GM12878 (cell line): ENCODE measurements around the gene SGMS1. TPM values are rescaled to one million over a fixed set of nuclear protein-coding genes. Genes with fewer than 3 reads are reported as not detected.

ENCODE experiments used
- ASH2L ChIP-seq: fragments of 300-600, 200-600 bp; sonication (generic); IDR thresholded peaks from 2 replicates; pipeline ENCODE4 v1.6.1; 2017; ENCODE audit warnings: low read depth, mild to moderate bottlenecking, borderline replicate concordance
- BCL11A ChIP-seq: IDR thresholded peaks from 2 replicates; pipeline ENCODE4 v1.6.1; 2011; ENCODE audit warnings: low read depth, low read length
- CHD1 ChIP-seq: IDR thresholded peaks from 2 replicates; pipeline ENCODE4 v1.6.1; 2012; ENCODE audit warnings: low read depth, low read length, improper control_type of control experiment
- CHD4 ChIP-seq: fragments of 200-600 bp; sonication (generic); IDR thresholded peaks from 2 replicates; pipeline ENCODE4 v1.6.1; 2016; ENCODE audit warnings: mild to moderate bottlenecking
- ETV6 ChIP-seq, 2 experiments: fragments of 450-650 bp in 1 of 2; IDR thresholded peaks in 1 of 2; conservative IDR thresholded peaks in 1 of 2; 2 replicates each; pipeline ENCODE4 v1.6.1; 2014; ENCODE audit warnings: antibody characterized with exemption in 1 of 2, borderline replicate concordance in 1 of 2, low read depth in 1 of 2, mild to moderate bottlenecking in 1 of 2, moderate library complexity in 1 of 2
- GABPA ChIP-seq: IDR thresholded peaks from 2 replicates; pipeline ENCODE4 v1.6.1; 2014; ENCODE audit warnings: antibody characterized with exemption, low read depth, mild to moderate bottlenecking, inconsistent platforms
- IRF4 ChIP-seq: IDR thresholded peaks from 2 replicates; pipeline ENCODE4 v1.6.1; 2011; ENCODE audit warnings: low read depth, low read length
- MTA2 ChIP-seq: fragments of 450-650 bp; IDR thresholded peaks from 2 replicates; pipeline ENCODE4 v1.6.1; 2016; ENCODE audit warnings: low read depth, mild to moderate bottlenecking, moderate library complexity
- MYB ChIP-seq: fragments of 150-350 bp; IDR thresholded peaks from 2 replicates; pipeline ENCODE4 v1.6.1; 2014; ENCODE audit warnings: mild to moderate bottlenecking, low read depth, low read length, borderline replicate concordance
- NBN ChIP-seq: fragments of 450-650 bp; IDR thresholded peaks from 2 replicates; pipeline ENCODE4 v1.6.1; 2016
- NFYB ChIP-seq: IDR thresholded peaks from 2 replicates; pipeline ENCODE4 v1.6.1; 2011; ENCODE audit warnings: low read depth, mild to moderate bottlenecking, low read length, improper control_type of control experiment, moderate library complexity; ENCODE audit not compliant: insufficient read depth
- SPI1 ChIP-seq: IDR thresholded peaks from 2 replicates; pipeline ENCODE4 v1.6.1; 2011; ENCODE audit warnings: low read depth, mild to moderate bottlenecking, low read length, moderate library complexity, borderline replicate concordance; ENCODE audit not compliant: insufficient read depth
- ZSCAN29 ChIP-seq: fragments of 450-650 bp; IDR thresholded peaks from 2 replicates; pipeline ENCODE4 v1.6.1; 2017; ENCODE audit warnings: mild to moderate bottlenecking, moderate library complexity
- polyA plus RNA-seq, 11 experiments: library from polyadenylated mRNA; depleted of rRNA in 4 of 11; unstranded in 6 of 11; stranded (reverse) in 5 of 11; fragments of >200 nt; fragmentation: Nextera tagmentation in 4 of 11; fragmentation: Illumina TruSeq in 1 of 11; extraction: Ambion mirVana in 4 of 11; extraction: Trizol in 1 of 11; gene quantifications; 1 replicate in 1 of 11; 2 replicates in 10 of 11; pipeline versions ENCODE4 v1.2.1 to v1.2.3, GENCODE V29; 2011 to 2016; ENCODE audit warnings: inconsistent platforms in 2 of 11, missing spikeins in 2 of 11, low read depth in 1 of 11
- total RNA-seq, 4 experiments: library from RNA; depleted of rRNA in 3 of 4; stranded (reverse); fragments of >200 nt in 3 of 4; fragmentation: Illumina TruSeq in 1 of 4; extraction: Trizol in 1 of 4; gene quantifications; 2 replicates each; pipeline versions ENCODE4 v1.2.1 to v1.2.3, GENCODE V29; 2013 to 2021
- TF ChIP-seq, protein P1 (sequence below): fragments of 450-650 bp; IDR thresholded peaks from 2 replicates; pipeline ENCODE4 v1.6.1; 2017; ENCODE audit warnings: mild to moderate bottlenecking, moderate library complexity
- TF ChIP-seq, protein P2 (sequence below): IDR thresholded peaks from 2 replicates; pipeline ENCODE4 v1.6.1; 2011; ENCODE audit warnings: mild to moderate bottlenecking, low read depth, low read length, moderate library complexity; ENCODE audit not compliant: insufficient replicate concordance
- TF ChIP-seq, protein P3 (sequence below): IDR thresholded peaks from 2 replicates; pipeline ENCODE4 v1.6.1; 2011; ENCODE audit warnings: borderline replicate concordance, low read depth, mild to moderate bottlenecking, moderate library complexity, low read length; ENCODE audit not compliant: insufficient read depth, poor library complexity, severe bottlenecking
- TF ChIP-seq, protein P4 (sequence below): fragments of 450-650 bp; IDR thresholded peaks from 2 replicates; pipeline ENCODE4 v1.6.1; 2017; ENCODE audit warnings: mild to moderate bottlenecking, moderate library complexity
- TF ChIP-seq, protein P5 (sequence below): fragments of 450-650 bp; IDR thresholded peaks from 2 replicates; pipeline ENCODE4 v1.6.1; 2017; ENCODE audit warnings: low read depth, mild to moderate bottlenecking, moderate library complexity

The SGMS1 gene
- total and polyA plus RNA-seq, 10 of the 15 experiments (the other 5 are each of a cell fraction or from before 2014, with no cell fraction given) = 1.4 to 14.5 (median 4.9) TPM

DNA sequence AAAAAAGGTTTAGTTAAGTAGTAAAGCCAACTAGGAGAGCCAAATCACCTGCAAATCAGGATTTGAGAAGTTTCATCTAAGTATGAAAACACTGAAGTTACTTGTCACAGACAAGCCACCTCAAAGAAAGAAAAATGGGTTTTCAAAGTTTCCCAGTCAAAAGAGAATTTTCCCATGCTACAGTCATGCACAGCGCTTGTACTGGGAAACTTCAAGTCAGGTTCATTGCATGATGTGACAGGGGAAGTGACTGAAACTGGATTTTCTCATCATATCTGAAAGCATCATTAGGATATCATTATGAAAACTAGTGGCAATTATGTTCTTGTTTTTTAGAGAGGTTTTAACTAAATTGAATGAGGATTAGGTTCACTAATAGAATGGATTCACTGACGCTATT lies 167.0 kb downstream of the SGMS1 start (continued):
- TF ChIP-seq, protein P1, sequence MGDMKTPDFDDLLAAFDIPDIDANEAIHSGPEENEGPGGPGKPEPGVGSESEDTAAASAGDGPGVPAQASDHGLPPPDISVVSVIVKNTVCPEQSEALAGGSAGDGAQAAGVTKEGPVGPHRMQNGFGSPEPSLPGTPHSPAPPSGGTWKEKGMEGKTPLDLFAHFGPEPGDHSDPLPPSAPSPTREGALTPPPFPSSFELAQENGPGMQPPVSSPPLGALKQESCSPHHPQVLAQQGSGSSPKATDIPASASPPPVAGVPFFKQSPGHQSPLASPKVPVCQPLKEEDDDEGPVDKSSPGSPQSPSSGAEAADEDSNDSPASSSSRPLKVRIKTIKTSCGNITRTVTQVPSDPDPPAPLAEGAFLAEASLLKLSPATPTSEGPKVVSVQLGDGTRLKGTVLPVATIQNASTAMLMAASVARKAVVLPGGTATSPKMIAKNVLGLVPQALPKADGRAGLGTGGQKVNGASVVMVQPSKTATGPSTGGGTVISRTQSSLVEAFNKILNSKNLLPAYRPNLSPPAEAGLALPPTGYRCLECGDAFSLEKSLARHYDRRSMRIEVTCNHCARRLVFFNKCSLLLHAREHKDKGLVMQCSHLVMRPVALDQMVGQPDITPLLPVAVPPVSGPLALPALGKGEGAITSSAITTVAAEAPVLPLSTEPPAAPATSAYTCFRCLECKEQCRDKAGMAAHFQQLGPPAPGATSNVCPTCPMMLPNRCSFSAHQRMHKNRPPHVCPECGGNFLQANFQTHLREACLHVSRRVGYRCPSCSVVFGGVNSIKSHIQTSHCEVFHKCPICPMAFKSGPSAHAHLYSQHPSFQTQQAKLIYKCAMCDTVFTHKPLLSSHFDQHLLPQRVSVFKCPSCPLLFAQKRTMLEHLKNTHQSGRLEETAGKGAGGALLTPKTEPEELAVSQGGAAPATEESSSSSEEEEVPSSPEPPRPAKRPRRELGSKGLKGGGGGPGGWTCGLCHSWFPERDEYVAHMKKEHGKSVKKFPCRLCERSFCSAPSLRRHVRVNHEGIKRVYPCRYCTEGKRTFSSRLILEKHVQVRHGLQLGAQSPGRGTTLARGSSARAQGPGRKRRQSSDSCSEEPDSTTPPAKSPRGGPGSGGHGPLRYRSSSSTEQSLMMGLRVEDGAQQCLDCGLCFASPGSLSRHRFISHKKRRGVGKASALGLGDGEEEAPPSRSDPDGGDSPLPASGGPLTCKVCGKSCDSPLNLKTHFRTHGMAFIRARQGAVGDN = no peak; the same call in 1 of the 2 replicates
- TF ChIP-seq ASH2L (no peak), ETV6 (conservative IDR thresholded peaks at IDR 0.05 in 1 of 2, IDR thresholded peaks at IDR 0.05 in 1 of 2; ENCODE audit: borderline replicate concordance in 1 of 2, low read depth in 1 of 2) (no peak), GABPA (no peak), CHD4 (no peak), ZSCAN29 (no peak), MTA2 (peak; percentile 94), NFYB (no peak), MYB (no peak), NBN (no peak), BCL11A (peak; percentile 51; the same call in 1 of the 2 replicates), IRF4 (peak; percentile 55; the same call in 1 of the 2 replicates), CHD1 (no peak), SPI1 (peak; percentile 66; the same call in 1 of the 2 replicates)
- TF ChIP-seq, protein P2, sequence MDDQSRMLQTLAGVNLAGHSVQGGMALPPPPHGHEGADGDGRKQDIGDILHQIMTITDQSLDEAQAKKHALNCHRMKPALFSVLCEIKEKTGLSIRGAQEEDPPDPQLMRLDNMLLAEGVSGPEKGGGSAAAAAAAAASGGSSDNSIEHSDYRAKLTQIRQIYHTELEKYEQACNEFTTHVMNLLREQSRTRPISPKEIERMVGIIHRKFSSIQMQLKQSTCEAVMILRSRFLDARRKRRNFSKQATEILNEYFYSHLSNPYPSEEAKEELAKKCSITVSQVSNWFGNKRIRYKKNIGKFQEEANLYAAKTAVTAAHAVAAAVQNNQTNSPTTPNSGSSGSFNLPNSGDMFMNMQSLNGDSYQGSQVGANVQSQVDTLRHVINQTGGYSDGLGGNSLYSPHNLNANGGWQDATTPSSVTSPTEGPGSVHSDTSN = peak; percentile 70
- TF ChIP-seq, protein P3, sequence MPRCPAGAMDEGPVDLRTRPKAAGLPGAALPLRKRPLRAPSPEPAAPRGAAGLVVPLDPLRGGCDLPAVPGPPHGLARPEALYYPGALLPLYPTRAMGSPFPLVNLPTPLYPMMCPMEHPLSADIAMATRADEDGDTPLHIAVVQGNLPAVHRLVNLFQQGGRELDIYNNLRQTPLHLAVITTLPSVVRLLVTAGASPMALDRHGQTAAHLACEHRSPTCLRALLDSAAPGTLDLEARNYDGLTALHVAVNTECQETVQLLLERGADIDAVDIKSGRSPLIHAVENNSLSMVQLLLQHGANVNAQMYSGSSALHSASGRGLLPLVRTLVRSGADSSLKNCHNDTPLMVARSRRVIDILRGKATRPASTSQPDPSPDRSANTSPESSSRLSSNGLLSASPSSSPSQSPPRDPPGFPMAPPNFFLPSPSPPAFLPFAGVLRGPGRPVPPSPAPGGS = peak; percentile 92
- TF ChIP-seq, protein P4, sequence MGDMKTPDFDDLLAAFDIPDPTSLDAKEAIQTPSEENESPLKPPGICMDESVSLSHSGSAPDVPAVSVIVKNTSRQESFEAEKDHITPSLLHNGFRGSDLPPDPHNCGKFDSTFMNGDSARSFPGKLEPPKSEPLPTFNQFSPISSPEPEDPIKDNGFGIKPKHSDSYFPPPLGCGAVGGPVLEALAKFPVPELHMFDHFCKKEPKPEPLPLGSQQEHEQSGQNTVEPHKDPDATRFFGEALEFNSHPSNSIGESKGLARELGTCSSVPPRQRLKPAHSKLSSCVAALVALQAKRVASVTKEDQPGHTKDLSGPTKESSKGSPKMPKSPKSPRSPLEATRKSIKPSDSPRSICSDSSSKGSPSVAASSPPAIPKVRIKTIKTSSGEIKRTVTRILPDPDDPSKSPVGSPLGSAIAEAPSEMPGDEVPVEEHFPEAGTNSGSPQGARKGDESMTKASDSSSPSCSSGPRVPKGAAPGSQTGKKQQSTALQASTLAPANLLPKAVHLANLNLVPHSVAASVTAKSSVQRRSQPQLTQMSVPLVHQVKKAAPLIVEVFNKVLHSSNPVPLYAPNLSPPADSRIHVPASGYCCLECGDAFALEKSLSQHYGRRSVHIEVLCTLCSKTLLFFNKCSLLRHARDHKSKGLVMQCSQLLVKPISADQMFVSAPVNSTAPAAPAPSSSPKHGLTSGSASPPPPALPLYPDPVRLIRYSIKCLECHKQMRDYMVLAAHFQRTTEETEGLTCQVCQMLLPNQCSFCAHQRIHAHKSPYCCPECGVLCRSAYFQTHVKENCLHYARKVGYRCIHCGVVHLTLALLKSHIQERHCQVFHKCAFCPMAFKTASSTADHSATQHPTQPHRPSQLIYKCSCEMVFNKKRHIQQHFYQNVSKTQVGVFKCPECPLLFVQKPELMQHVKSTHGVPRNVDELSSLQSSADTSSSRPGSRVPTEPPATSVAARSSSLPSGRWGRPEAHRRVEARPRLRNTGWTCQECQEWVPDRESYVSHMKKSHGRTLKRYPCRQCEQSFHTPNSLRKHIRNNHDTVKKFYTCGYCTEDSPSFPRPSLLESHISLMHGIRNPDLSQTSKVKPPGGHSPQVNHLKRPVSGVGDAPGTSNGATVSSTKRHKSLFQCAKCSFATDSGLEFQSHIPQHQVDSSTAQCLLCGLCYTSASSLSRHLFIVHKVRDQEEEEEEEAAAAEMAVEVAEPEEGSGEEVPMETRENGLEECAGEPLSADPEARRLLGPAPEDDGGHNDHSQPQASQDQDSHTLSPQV = 0 out of 2 replicates have a peak, but pooled peaks have one; percentile 18
- TF ChIP-seq, protein P5, sequence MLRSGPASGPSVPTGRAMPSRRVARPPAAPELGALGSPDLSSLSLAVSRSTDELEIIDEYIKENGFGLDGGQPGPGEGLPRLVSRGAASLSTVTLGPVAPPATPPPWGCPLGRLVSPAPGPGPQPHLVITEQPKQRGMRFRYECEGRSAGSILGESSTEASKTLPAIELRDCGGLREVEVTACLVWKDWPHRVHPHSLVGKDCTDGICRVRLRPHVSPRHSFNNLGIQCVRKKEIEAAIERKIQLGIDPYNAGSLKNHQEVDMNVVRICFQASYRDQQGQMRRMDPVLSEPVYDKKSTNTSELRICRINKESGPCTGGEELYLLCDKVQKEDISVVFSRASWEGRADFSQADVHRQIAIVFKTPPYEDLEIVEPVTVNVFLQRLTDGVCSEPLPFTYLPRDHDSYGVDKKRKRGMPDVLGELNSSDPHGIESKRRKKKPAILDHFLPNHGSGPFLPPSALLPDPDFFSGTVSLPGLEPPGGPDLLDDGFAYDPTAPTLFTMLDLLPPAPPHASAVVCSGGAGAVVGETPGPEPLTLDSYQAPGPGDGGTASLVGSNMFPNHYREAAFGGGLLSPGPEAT = peak; percentile 75
